Activated CD4-positive, alpha-beta memory T cell treated with anti-CD3 and anti-CD28 coated beads, Interleukin-2, amount 10 ng/mL, durations not matched to agents 7 days and 5 days (primary cell): ENCODE measurements around the gene KCNMA1. TPM values are rescaled to one million over a fixed set of nuclear protein-coding genes. Genes with fewer than 3 reads are reported as not detected.

Experiments used
- CTCF ChIA-PET: fragments of 350-600 bp; sonication (Branson Sonifier 250); formaldehyde crosslinking; loops from one replicate; lab custom pipeline; 2021; ENCODE audit warnings: antibody characterized with exemption, inconsistent platforms; lab: Charles Lee
- POLR2A ChIA-PET: fragments of 350-600 bp; sonication (Branson Sonifier 250); formaldehyde crosslinking; loops from one replicate; lab custom pipeline; 2021; ENCODE audit warnings: antibody characterized with exemption; lab: Charles Lee
- DNase-seq: peaks from one replicate; pipeline ENCODE4 v3.0.0-alpha.2; 2020
- H3K27ac Mint-ChIP-seq: one replicate; pipeline ENCODE4 v1.8.0; 2021; ENCODE audit warnings: mild to moderate bottlenecking, mixed read lengths
- H3K27me3 Mint-ChIP-seq: one replicate; pipeline ENCODE4 v1.8.0; 2021; ENCODE audit warnings: mixed read lengths
- H3K36me3 Mint-ChIP-seq: one replicate; pipeline ENCODE4 v1.8.0; 2021; ENCODE audit warnings: low read depth, mixed read lengths
- H3K4me1 Mint-ChIP-seq: one replicate; pipeline ENCODE4 v1.8.0; 2021; ENCODE audit warnings: mixed read lengths
- H3K4me3 Mint-ChIP-seq: one replicate; pipeline ENCODE4 v1.8.0; 2021; ENCODE audit warnings: mild to moderate bottlenecking, mixed read lengths
- H3K9me3 Mint-ChIP-seq: one replicate; pipeline ENCODE4 v1.8.0; 2021; ENCODE audit warnings: mixed read lengths
- total RNA-seq, 2 experiments: library from RNA; stranded (reverse); gene quantifications; one replicate each; pipeline ENCODE4 v1.2.3, GENCODE V29; 2021

The KCNMA1 gene
- total RNA-seq, 2 experiments from 2014 or later, result 0.25 to 0.38 TPM

DNA sequence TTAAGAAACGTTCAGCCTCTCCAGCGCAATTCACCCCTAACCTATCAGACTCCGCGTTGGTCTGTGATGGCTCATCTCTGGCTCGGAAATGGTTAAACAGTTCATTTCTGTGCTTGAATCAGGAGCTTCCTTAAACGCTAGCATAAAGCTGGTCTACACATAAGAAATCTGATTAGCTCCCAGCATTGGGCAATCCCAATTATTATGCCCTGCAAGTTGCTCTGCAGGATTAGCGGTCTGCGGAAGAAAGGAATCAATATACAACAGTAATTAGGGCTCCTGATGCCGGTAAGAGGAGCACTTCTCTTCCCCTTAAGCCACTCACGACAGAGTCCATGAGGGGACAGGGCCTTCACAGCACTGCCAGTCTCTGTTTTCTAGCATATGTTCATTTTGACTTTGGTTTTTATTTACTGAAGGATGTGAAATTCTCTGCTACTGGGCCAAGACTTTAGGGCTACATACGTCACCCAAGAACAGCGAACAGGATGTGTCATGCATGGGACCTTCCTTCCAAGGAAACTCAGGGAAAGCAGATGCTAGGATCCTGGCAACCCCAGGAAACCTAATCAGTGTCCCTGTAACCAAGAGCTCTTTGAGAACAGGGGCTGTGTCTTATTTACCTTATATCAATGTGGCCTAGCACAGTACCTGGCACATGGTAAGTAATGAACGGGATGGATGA is 324.4 kb downstream of the KCNMA1 start:
- POLR2A ChIA-PET, result no interaction called here
- CTCF ChIA-PET, result no interaction called here
- Mint-ChIP-seq H3K4me3 (no peak overlapping the region), H3K27me3 (no peaks in the 10 kb centered on the region), H3K27ac (no peak overlapping the region), H3K36me3 (no peaks in the 10 kb centered on the region), H3K9me3 (no peaks in the 10 kb centered on the region), H3K4me1 (no peaks in the 10 kb centered on the region)
- DNase-seq, result no peak

DNA sequence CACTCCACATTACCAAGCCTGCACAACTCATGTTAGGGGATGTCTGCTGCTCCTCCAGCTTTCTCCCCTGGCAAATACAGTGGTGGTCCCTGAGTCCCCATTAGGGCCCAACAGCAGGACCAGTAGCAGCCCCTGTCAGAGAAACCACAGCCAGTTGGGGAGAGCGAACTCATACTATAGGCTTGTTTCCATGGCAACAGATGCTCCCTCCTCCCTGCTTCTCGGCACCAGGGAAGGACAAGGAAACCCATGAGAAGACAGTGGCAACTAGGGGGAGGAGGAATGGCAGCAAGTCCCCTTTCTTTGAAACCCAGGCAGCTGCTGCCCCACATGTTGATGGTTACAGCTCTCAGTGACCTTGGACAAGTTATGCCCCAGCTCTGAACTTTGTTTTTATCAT is 326.4 kb downstream of the KCNMA1 start:
- Mint-ChIP-seq H3K4me3 (no peak overlapping the region), H3K9me3 (no peaks in the 10 kb centered on the region), H3K27me3 (no peaks in the 10 kb centered on the region), H3K4me1 (no peaks in the 10 kb centered on the region), H3K36me3 (no peaks in the 10 kb centered on the region), H3K27ac (no peak overlapping the region)
- POLR2A ChIA-PET, result no interaction called here
- no peak for DNase-seq
- CTCF ChIA-PET, result no interaction called here

- no peaks in the 10 kb centered on the region for H3K27me3 Mint-ChIP-seq
- no peaks in the 10 kb centered on the region for H3K4me1 Mint-ChIP-seq
- H3K9me3 Mint-ChIP-seq, result no peaks in the 10 kb centered on the region
- ChIA-PET POLR2A (no interaction called here), CTCF (no interaction called here)
- no peak overlapping the region for H3K4me3 Mint-ChIP-seq
- no peaks in the 10 kb centered on the region for H3K36me3 Mint-ChIP-seq
- DNase-seq, result no peak
- H3K27ac Mint-ChIP-seq, result no peak overlapping the region
Measured at GRCh38 chr10:77310288-77310840, 327.2 kb downstream of the KCNMA1 start.

GRCh38 chr10:77309509-77309908 is 328.1 kb downstream of the KCNMA1 start:
- Mint-ChIP-seq H3K4me1 (no peaks in the 10 kb centered on the region), H3K27ac (no peak overlapping the region), H3K9me3 (no peaks in the 10 kb centered on the region), H3K27me3 (no peaks in the 10 kb centered on the region), H3K36me3 (no peaks in the 10 kb centered on the region), H3K4me3 (no peak overlapping the region)
- CTCF ChIA-PET, result no interaction called here
- DNase-seq, result no peak
- POLR2A ChIA-PET, result no interaction called here

DNA sequence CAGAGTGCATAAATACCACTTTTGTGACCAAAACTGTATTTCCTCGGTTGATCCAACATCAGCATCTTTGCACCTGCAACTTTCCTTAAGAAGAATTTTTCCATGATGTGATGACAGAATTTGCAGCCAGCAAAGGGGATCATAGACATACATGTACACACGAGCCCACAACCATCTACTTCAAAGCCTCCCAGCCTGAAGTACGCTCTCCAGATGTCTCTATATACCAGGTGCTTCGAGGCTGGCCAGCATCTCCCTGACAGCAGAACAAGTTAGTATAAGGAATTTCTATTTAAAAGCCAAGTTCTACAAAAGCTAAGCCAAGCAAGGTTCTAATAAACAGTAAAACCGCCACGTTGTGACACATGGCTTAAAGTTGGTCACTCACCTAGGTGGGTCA is 328.5 kb downstream of the KCNMA1 start:
- no peaks in the 10 kb centered on the region for H3K36me3 Mint-ChIP-seq
- H3K9me3 Mint-ChIP-seq, result no peaks in the 10 kb centered on the region
- H3K4me3 Mint-ChIP-seq, result no peak overlapping the region
- POLR2A ChIA-PET, result no interaction called here
- H3K4me1 Mint-ChIP-seq, result no peaks in the 10 kb centered on the region
- DNase-seq, result no peak
- H3K27me3 Mint-ChIP-seq, result no peaks in the 10 kb centered on the region
- no peak overlapping the region for H3K27ac Mint-ChIP-seq
- CTCF ChIA-PET, result no interaction called here

DNA sequence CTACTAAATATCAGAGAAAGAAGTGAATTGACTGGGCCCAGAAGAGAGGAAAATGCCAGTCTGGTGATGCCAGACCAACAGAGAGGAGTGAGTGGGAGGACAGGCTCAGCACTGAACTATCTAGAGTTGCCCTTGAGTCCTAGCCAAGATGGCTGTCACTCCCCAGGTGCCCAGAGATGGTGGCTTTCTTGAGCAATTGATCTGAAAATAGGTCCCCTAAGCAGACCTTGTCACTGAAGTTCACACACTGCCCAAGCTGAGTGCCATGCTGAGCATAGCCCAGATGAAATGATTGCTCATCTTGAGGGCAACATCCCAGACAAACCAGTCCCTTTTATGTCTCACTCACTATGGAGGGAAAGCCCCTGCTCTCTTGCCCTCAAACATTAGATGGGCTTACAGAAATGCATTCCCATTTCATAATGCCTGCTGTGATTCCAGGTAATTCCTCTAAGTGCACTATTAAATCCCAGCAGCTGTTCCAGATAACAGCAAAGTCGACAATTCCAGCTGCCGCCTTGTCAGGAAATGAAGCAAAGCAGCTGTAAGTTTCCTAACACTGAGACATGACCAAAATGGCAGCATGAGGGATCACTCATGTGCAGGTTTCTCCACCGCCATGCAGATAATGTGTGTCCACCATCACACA is 329.4 kb downstream of the KCNMA1 start:
- no peaks in the 10 kb centered on the region for H3K4me1 Mint-ChIP-seq
- no peak overlapping the region for H3K27ac Mint-ChIP-seq
- H3K36me3 Mint-ChIP-seq, result no peaks in the 10 kb centered on the region
- peaks cover 3% of the 10 kb centered on the region for H3K9me3 Mint-ChIP-seq
- no peak overlapping the region for H3K4me3 Mint-ChIP-seq
- no peaks in the 10 kb centered on the region for H3K27me3 Mint-ChIP-seq
- ChIA-PET CTCF (no interaction called here), POLR2A (no interaction called here)
- no peak for DNase-seq

GRCh38 chr10:77306666-77307065 is 330.9 kb downstream of the KCNMA1 start:
- H3K9me3 Mint-ChIP-seq, result peaks cover 3% of the 10 kb centered on the region
- H3K27ac Mint-ChIP-seq, result no peak overlapping the region
- H3K4me1 Mint-ChIP-seq, result no peaks in the 10 kb centered on the region
- CTCF ChIA-PET, result no interaction called here
- no peaks in the 10 kb centered on the region for H3K27me3 Mint-ChIP-seq
- H3K36me3 Mint-ChIP-seq, result no peaks in the 10 kb centered on the region
- POLR2A ChIA-PET, result no interaction called here
- no peak for DNase-seq
- H3K4me3 Mint-ChIP-seq, result no peak overlapping the region

DNA sequence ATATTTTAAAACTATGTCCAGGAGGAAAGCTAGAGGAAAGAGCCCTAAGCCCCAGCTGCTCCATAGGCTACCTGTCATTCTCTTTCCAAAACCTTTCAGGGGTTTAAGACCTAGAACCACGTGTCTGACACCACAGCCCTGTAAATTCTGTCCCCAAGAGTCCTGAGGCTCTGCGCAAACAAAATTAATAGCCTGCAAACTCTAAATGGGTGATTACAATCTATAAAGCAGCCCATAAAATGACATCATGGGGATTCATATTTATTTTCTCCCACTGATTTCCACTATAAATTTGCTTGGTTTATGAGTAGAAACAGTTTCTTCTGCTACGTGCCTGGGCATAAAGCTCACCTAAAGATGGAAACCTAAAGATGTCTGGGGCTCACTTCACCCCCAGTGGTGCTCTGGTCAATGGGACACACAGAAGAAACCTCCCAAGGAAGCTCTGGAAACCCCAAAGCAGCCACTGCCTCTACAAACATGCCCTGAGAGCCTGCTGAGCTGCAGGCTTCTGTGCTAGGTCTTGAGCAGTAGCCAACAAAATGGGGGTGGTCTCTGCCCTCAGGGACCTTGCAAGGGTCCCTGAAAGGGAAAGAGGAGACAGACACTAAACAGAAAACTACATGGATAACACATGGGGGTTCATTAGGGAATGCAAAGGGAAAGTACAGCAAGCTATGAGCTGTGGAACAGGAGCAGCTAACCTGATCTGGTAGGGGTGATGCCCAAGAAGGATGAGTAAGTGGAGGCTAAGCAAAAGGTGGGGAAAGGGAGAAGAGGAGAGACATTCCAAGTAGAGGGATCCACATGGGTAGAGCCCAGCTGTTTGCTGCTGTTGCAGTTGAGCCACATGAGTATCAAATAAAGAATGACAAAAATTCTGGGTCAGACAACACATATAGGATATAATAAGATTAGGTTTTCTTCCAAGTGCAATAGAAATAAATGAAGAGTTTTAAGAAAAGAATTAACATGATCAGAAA is 331.7 kb downstream of the KCNMA1 start:
- H3K27ac Mint-ChIP-seq, result no peak overlapping the region
- no peaks in the 10 kb centered on the region for H3K27me3 Mint-ChIP-seq
- ChIA-PET CTCF (no interaction called here), POLR2A (no interaction called here)
- no peak overlapping the region for H3K4me3 Mint-ChIP-seq
- H3K9me3 Mint-ChIP-seq, result peaks cover 3% of the 10 kb centered on the region
- DNase-seq, result no peak
- no peaks in the 10 kb centered on the region for H3K4me1 Mint-ChIP-seq
- no peaks in the 10 kb centered on the region for H3K36me3 Mint-ChIP-seq

- Mint-ChIP-seq H3K4me3 (no peak overlapping the region), H3K27ac (no peak overlapping the region), H3K27me3 (no peaks in the 10 kb centered on the region), H3K4me1 (no peaks in the 10 kb centered on the region), H3K9me3 (peaks cover 3% of the 10 kb centered on the region), H3K36me3 (no peaks in the 10 kb centered on the region)
- CTCF ChIA-PET, result no interaction called here
- no peak for DNase-seq
- POLR2A ChIA-PET, result no interaction called here
Measured at GRCh38 chr10:77304192-77304591, 333.4 kb downstream of the KCNMA1 start.

DNA sequence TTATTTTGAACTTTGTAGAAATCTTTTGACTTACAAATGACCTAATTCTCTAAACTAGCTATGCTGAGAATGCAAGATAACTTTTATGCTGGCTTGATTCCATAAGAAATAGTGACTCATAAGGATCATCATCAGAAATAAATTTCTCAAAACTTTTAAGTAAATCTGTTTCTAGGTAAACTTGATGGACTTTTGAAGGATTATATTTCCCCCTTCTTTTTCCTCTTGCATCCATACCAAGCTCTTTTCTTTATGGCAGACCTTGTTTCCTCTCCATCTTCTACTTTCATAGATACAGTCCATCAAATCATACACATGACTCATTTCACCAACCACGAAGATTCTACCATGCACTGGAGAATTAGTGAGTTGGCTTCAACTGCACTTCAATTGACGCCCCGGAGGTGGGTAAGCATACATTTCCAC is 336.3 kb downstream of the KCNMA1 start:
- H3K27ac Mint-ChIP-seq, result no peak overlapping the region
- ChIA-PET POLR2A (no interaction called here), CTCF (no interaction called here)
- no peak for DNase-seq
- H3K36me3 Mint-ChIP-seq, result no peaks in the 10 kb centered on the region
- H3K4me3 Mint-ChIP-seq, result no peak overlapping the region
- H3K9me3 Mint-ChIP-seq, result peaks cover 3% of the 10 kb centered on the region
- no peaks in the 10 kb centered on the region for H3K27me3 Mint-ChIP-seq
- H3K4me1 Mint-ChIP-seq, result no peaks in the 10 kb centered on the region

DNA sequence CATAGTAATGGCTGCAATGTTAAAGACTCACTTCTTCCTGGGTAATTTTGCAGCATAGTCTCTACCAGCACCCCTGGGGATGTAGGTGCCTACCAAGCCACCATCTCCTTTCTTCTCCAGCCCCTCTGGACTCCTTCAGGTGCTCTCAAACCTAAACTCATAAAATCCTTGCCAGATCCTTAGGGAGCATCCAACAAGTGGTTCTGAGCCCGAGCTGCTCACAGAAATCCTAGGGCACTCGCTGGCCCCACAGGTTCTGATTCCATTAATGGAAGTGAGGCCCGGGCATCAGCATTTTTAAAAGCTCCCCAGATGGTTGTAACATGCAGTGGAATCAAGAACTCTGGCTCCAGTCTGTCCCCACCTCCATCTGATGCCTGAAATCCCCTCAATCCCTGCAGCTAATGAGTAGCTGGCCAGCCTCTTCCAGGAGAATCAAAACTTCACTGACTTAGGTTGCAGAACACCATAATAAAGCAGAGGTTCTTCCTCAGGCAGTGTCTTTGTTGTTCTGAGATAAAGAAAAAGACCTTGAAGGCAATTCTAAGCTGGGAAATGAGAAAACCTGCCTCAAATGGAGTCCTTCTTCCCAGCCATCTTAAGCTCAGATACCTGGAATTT is 336.8 kb downstream of the KCNMA1 start:
- Mint-ChIP-seq H3K9me3 (peaks cover 3% of the 10 kb centered on the region), H3K4me1 (no peaks in the 10 kb centered on the region), H3K36me3 (no peaks in the 10 kb centered on the region), H3K4me3 (no peak overlapping the region), H3K27me3 (no peaks in the 10 kb centered on the region), H3K27ac (no peak overlapping the region)
- CTCF ChIA-PET, result no interaction called here
- POLR2A ChIA-PET, result no interaction called here
- no peak for DNase-seq

DNA sequence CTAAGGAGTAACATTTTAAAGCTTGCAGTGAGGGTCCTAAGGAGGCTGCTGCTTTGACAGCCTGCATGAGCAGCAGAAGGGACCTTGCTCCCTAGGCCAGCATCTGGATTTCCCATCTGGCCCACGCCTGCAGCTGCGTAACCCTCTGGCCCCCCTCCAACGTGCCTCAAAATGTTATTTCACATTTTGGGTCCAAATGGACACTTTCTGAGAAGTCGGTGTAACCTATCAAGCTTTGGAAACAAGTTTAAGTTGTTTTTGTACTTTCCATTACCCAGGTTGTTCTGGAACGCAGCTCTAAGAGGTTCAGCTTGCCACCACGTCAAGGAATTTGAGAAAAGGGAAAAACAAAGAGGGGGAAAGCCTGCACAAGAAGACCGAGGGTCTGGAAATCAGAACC is 338.3 kb downstream of the KCNMA1 start:
- Mint-ChIP-seq H3K4me1 (no peaks in the 10 kb centered on the region), H3K9me3 (peaks cover 3% of the 10 kb centered on the region), H3K36me3 (no peaks in the 10 kb centered on the region), H3K4me3 (no peak overlapping the region), H3K27me3 (no peaks in the 10 kb centered on the region), H3K27ac (no peak overlapping the region)
- DNase-seq, result no peak
- ChIA-PET CTCF (no interaction called here), POLR2A (no interaction called here)

DNA sequence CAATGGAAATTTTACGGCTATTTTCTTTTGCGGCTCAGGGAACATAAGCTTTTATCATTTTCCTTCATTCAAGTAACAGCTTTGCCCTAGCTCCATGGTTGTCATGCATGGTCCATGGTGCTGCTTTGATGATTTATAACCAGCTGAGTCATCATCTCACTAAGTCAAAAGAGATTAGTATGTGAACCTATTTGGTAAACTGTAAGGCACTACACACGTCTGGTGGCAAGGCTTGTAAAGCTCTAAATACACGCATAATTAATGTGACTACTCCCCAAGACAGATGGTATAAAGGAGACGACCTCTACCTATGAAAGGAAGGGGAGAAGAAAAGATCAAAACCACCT is 340.2 kb downstream of the KCNMA1 start:
- Mint-ChIP-seq H3K27me3 (no peaks in the 10 kb centered on the region), H3K36me3 (no peaks in the 10 kb centered on the region), H3K27ac (no peak overlapping the region), H3K4me3 (no peak overlapping the region), H3K9me3 (no peaks in the 10 kb centered on the region), H3K4me1 (no peaks in the 10 kb centered on the region)
- ChIA-PET POLR2A (no interaction called here), CTCF (no interaction called here)
- no peak for DNase-seq
